GM19467 (cell line): ENCODE data around the gene PYCARD.
"Not testable (repeated sequence)": the region's sequence is repeated elsewhere in the genome, so short reads cannot be mapped to it uniquely, and the experiment has no call there.

Source experiments
- ATAC-seq: cut with Tn5 transposase; IDR thresholded peaks from one replicate; pipeline ENCODE4 v1.9.1; 2021; ENCODE audit warnings: mild to moderate bottlenecking, moderate library complexity; ENCODE audit not compliant: unreplicated experiment

PYCARD gene

GRCh38 chr16:31191697-31192428, 10.7 kb downstream of the PYCARD start:
- no peak for ATAC-seq

- ATAC-seq: no peak
These were observed 11.6 kb downstream of the PYCARD start for GRCh38 chr16:31190818-31191444.

GRCh38 chr16:31190061-31190460, 12.5 kb downstream of the PYCARD start:
- no peak for ATAC-seq

- no peak for ATAC-seq
These were observed 13.2 kb downstream of the PYCARD start for GRCh38 chr16:31189412-31189778.

- no peak for ATAC-seq
These were observed 13.8 kb downstream of the PYCARD start for GRCh38 chr16:31188450-31189411.

GRCh38 chr16:31187808-31188189, 14.8 kb downstream of the PYCARD start:
- no peak for ATAC-seq

- ATAC-seq: no peak
These were observed 15.4 kb downstream of the PYCARD start for GRCh38 chr16:31186930-31187807.

GRCh38 chr16:31186176-31186575, 16.4 kb downstream of the PYCARD start:
- no peak for ATAC-seq

GRCh38 chr16:31185339-31185738, 17.2 kb downstream of the PYCARD start:
- ATAC-seq: no peak

GRCh38 chr16:31184888-31185287, 17.7 kb downstream of the PYCARD start:
- no peak for ATAC-seq

- no peak for ATAC-seq
These were observed 18.8 kb downstream of the PYCARD start for GRCh38 chr16:31183432-31184428.

GRCh38 chr16:31182391-31182790, 20.2 kb downstream of the PYCARD start:
- no peak for ATAC-seq

GRCh38 chr16:31181102-31181830, 21.3 kb downstream of the PYCARD start:
- ATAC-seq: no peak

GRCh38 chr16:31179747-31180459, 22.7 kb downstream of the PYCARD start, which contains the start of gene FUS:
TSS of gene FUS (plus strand) at chr16:31180139. CDS start at chr16:31180215, 76 bp downstream.
- ATAC-seq: peak; percentile 49

GRCh38 chr16:31179219-31179746, 23.3 kb downstream of the PYCARD start:
- ATAC-seq: no peak

GRCh38 chr16:31177136-31177535, 25.4 kb downstream of the PYCARD start:
- ATAC-seq: no peak

GRCh38 chr16:31170048-31170447, 32.5 kb downstream of the PYCARD start:
- not testable (repeated sequence) for ATAC-seq

GRCh38 chr16:31168848-31169247, 33.7 kb downstream of the PYCARD start:
- ATAC-seq: no peak
